ENCODE results near the gene ADGRG2. TPM values are rescaled to one million over a fixed set of nuclear protein-coding genes. Genes with fewer than 3 reads are reported as not detected.
"Not testable (repeated sequence)": the region's sequence is repeated elsewhere in the genome, so short reads cannot be mapped to it uniquely, and the experiment has no call there.

The ADGRG2 gene
- total RNA-seq, 1 experiment from 2014 or later, result not detected

DNA sequence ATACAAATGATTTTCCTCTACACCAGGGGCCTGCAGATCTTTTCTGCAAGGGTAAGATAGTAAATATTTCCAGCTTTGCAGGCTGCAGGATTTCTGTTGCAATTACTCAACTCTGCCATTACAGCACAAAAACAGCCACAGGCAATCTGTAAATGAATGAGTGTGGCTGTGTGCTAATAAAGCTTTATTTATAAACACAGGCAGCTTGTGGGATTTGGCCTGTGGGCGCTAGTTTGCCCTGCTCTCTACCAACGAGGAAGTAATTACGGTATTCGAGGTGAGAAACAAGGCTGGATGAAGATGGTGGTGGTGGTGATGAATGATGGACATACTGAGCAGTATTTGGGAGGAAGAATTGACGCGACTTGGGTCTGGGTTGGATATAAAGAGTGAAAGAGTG lies 30.7 kb downstream of the ADGRG2 start:
- no peak for DNase-seq (ENCODE audit: low spot score)
- in situ Hi-C loops (cut with HindIII; ENCODE audit: low sequenced_read_pairs), result no loop called here

DNA sequence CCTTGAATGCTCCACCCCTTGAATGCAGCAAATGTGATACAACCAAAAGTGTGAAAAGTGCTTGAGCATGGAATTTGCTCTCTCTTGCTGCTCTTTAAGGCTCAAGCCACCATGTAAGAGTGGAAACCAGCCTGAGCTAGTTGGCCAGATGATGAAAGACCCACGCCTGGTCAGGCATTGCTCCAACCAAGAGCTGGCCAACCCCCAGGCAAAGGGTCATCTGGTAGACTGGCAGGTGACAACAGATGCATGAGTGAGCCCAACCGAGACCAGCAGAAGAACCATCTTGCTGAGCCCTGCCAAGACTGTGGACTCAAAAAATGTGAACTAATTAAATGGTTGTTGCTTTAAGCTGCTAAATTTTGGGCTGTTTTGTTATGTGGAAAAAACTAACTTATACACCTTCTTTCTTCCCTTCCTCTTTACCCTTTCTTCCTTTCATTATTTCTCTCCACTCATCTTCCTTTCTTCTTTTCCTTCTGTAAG lies 32.7 kb downstream of the ADGRG2 start:
- no peak for DNase-seq (ENCODE audit: low spot score)
- in situ Hi-C loops (cut with HindIII; ENCODE audit: low sequenced_read_pairs), result no loop called here

DNA sequence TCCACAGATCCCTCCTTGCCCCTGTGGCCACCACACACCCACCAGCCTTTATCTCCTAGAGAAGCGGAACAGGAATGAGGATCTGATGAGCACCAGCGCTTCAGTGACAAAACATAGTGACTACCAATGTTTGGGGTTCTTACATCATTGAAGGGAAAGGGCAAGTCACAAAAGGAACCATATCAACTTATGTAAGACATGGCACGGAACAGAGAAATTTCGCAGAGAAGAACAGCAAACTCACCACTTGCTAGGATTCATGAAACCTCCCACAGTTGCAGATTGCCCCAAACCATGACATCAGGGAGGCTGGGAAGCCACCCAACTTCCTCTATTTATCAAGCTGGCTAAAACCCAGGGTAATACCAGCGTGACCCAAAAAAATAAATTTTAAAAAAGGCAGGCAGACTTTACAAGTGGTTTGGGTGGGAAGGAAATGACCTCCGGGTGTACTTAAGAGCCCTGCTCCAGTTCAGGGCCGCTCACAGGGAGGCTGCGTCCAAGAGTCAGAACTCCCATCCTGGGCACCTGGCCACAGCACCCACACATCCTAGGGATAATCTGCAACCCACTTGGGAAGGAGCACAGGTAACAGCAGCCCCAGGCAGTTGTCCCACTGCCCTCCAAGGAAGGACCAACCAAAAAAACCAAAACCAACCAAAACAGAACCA lies 36.0 kb downstream of the ADGRG2 start:
- in situ Hi-C loops (cut with HindIII; ENCODE audit: low sequenced_read_pairs), result no loop called here
- DNase-seq (ENCODE audit: low spot score), result no peak

DNA sequence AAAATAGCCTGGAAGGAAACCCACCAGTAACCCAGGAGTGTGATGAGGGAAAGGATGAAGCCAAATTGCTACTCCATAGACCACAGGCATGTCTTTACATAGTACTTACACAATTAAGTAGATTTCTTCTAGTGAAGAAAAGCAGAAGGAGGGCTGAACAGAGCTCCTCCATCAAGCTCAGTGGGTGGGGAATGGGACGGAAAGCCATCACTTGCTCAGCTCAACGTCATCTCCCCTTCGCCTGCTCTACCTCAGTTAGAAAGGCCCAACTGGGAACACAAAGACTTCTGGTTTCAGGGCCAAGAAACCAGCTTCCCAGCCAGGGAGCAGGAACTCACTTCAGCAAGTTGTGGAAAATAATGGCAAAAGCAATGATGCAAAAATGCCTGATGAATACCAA lies 36.6 kb downstream of the ADGRG2 start:
- in situ Hi-C loops (cut with HindIII; ENCODE audit: low sequenced_read_pairs), result no loop called here
- DNase-seq (ENCODE audit: low spot score), result no peak

DNA sequence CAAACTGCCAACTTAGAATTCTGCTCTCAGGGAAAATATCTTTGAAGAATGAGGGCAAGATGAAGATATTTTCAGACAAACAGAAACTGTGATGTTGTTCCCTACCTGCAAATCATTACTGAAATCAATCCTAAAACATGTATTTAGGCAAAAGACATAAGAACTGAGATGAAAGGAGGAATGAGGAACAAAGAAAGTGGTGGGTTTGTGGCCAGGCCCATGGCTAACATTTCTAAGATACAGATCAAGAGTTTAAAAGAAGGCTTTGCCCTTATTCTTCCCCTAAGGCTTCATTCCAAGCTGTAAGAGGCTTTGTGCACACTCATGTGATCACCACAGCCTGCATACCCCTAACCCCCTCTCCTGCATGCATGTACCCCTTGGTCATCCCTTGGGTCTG lies 46.5 kb downstream of the ADGRG2 start:
- no peak for DNase-seq (ENCODE audit: low spot score)
- in situ Hi-C loops (cut with HindIII; ENCODE audit: low sequenced_read_pairs), result no loop called here

DNA sequence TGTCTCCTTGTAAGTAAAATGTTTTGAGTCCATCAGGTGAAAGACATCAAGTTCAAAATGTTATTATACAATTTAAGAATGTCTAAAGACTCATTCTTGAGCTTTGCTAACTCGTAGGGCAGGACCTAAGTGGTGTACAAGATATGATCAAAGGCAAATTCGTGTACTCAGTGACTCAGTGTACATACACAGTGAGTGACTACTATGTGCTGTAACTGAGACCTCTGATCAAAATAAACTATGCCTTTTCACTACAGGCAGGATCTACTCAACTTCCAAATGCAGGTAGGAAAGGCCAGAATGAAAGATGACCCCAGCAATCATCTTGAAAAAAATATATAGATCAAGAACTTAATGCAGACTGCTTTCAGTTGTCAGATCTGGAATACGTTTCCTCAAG lies 49.9 kb downstream of the ADGRG2 start:
- no peak for DNase-seq (ENCODE audit: low spot score)
- in situ Hi-C loops (cut with HindIII; ENCODE audit: low sequenced_read_pairs), result no loop called here

DNA sequence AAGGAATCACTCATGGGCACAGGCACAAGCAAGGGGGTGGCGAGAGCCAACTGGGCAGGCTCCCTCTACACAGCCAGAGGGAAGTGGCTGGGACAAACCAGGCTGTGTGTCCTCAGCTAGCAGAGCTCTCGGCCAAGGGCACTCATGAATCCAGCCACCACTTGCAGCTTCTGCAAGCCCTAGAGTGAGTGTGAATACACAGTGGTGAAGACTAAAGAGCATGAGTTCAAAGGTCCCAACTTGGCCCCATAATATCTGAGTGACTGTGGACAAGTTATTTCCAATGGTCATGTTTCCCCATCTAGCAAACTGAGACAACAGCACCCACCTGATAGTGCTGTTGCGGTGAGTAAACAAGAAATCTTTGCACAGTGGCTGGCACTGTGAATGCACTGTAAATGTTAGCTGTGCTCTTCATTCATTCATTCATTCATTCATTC lies 51.7 kb downstream of the ADGRG2 start:
- in situ Hi-C loops (cut with HindIII; ENCODE audit: low sequenced_read_pairs), result no loop called here
- no peak for DNase-seq (ENCODE audit: low spot score)

DNA sequence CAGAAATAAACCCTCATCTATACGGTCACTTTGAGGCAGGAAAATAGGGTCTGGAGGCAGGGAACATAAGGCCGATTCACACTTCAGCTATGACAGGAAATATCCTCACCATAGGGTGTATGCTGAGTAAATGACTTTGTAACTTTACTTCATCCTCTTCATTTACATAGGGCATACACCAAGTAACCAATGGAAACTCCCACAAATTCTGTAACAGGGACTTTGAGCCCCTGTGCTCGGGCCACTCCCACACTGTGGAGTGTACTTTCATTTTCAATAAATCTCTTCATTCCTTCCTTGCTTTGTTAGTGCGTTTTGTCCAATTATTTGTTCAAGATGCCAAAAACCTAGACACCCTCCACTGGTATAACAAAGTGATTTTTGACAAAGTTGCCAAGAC lies 55.3 kb downstream of the ADGRG2 start:
- in situ Hi-C loops (cut with HindIII; ENCODE audit: low sequenced_read_pairs); DNase-seq (ENCODE audit: low spot score): not testable (repeated sequence)

DNA sequence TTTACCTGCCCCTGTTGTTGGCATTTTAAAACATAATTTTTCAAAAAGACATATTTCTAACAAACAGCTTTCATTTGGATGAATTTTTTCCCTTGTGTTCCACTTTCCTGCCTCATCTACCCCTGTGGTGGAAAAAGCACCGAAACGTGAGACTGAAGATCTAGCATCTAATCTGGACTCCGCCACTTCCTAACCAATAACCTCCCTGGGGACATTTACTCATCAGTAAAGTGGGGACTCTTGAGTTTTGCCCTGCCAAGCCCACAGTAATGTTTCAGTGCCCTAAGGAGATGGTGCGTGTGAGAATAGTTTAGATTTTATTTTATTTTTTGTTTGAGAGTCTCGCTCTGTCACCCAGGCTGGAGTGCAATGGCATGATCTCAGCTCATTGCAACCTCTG lies 56.7 kb downstream of the ADGRG2 start:
- in situ Hi-C loops (cut with HindIII; ENCODE audit: low sequenced_read_pairs), result no loop called here
- no peak for DNase-seq (ENCODE audit: low spot score)

DNA sequence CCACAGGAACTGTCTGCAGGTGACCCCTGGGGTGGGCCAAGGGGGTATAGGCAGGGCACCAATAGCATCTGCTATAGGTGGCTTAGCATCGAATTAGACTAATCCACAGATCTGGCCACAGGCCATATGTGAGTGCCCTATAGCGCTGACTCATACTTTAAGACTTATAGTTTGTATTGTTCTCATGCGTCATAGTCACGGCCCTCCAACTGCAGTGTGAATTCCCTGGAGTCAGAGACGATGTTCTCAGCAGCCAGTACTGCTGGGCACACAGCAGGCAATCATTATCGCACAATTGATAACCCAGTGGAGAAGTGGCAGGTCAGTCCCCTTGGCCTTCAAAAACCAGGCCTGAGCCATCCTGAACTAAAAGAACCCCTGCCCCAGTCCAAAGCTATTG lies 58.1 kb downstream of the ADGRG2 start:
- DNase-seq (ENCODE audit: low spot score), result no peak

DNA sequence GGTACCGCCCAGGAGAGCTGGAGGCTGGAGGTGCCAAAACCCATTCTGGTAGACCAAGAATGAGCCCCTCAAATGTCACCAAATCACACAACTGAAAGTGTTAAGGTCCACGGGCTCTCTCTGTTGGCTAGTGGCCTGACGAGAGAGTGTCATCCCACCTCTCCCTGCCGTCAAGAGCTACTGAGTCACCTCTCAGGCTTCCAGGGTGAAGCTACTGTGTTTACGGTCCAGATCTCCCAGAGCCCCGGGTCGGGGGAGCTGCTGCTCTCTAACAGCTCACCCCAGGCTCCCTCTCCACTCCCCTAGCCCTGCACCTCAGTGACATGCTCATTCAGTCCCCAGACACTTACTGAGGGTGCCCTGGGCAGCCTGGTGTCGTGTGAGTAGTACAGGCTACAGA lies 59.2 kb downstream of the ADGRG2 start:
- no peak for DNase-seq (ENCODE audit: low spot score)
- in situ Hi-C loops (cut with HindIII; ENCODE audit: low sequenced_read_pairs), result no loop called here

More for the DNA sequence above, 58.1 kb downstream of the ADGRG2 start:
- in situ Hi-C loops (cut with HindIII; ENCODE audit: low sequenced_read_pairs), result no loop called here

DNA sequence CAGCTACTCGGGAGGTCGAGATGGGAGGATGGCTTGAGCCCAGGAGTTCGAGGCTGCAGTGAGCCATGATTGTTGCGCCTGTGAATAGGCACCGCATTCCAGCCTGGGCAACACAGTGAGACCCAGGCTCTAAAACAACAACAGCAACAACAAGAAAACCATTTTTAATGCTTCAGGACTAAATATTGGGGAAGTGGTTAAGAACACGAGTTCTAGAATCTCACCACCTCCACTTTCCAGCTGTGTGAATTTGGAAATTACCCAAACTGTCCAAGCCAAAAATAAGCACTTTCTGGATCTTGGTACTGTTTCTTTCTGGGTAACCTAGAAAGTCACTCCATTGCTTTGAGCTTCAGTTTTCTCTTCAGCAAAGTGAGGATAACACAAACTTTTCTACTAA lies 63.2 kb downstream of the ADGRG2 start:
- DNase-seq (ENCODE audit: low spot score), result no peak
- in situ Hi-C loops (cut with HindIII; ENCODE audit: low sequenced_read_pairs), result no loop called here

DNA sequence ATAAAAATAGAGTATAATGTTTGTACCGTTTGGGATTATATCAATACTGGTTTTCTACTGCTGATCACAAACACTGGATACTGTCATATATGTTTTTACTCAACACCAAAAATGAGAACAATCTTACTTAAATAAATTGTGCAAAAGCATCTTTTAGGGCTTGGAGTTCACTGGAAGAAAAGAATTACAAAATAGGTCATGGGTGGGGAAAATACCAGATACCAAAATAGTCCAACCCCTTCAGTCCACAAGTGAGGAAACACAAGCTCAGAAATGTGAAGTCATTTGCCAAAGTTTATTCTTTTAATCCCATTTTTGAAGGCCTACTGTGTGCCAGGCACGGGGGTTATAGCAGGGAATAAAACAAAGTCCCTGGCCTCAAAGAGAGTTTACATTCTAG lies 64.4 kb downstream of the ADGRG2 start:
- DNase-seq (ENCODE audit: low spot score), result no peak
- in situ Hi-C loops (cut with HindIII; ENCODE audit: low sequenced_read_pairs), result no loop called here

DNA sequence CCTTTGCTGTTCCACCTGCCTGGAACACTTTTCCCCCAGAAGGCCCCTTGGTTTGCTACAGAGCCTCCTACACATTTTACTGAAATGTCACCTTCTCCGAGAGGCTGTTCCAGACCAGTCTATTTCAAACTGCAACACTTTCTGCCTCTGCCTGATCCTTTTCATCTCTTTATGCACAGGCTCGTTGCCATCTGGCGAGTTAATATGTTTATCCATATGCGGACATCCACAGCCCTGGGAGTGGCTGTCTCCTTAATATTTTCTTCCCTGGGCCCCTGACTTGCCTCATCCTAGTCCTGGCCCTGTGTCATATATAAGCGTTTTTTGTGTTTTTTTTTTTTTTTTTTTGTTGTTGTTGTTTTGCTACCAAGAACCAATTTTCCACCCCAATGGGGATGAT lies 73.2 kb downstream of the ADGRG2 start:
- in situ Hi-C loops (cut with HindIII; ENCODE audit: low sequenced_read_pairs), result no loop called here
- no peak for DNase-seq (ENCODE audit: low spot score)

DNA sequence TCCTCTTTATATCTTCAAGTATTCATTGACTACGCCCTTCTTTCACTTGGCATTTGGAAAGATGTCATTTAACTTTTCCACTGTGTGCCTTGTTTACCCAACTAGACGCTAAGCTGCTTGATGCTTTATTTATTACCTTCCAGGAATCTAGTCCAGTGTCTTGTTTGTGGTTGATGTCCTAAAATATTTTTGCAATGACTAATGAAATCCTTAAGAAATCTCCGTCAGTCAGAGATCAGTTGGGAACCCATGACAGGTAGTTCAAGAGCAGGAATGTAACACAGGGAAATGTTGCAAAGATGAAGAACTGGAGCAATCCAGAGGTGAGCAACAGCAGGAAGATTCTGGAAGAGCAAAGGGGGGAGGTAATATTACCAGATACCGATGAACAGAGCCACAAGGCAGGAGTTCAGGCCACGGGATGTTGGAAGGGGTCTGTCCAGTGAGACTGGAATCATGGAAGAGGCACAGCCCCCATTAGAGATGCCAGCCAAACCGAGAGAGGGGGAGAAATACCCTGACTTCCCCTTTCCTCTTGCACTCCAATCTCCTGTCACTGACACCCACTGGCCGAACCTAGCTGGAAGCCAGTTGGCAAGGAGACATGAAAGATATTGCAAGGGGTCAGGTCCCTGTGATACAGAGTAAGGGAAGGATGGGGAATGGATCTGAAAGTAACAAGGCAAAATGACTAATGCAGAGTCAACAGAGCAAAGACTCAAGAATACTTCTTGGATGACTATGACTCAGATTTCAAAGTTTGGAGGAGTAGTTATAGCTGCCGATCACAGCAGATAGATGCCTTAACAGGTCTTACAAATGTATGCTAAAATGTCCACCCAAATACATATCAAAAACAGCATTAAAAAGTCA lies 75.7 kb downstream of the ADGRG2 start:
- in situ Hi-C loops (cut with HindIII; ENCODE audit: low sequenced_read_pairs), result no loop called here
- no peak for DNase-seq (ENCODE audit: low spot score)

DNA sequence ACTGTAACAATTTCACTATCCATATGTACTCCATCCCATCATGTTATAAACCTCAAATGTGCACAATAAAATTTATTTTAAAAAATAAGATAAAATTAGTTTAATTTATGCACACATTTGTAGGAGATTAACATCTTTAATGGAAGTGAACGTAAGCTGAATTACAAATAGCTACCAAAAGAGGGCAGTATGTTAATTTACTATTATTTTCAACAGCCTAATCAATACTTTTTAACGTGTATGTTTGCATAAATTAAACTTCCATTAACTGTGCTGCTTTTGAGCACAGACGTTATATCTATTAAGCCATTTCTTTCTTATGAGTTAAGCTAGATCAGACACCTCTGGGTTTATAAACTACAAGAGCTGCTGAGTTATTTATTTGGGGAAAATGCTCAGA lies 81.9 kb downstream of the ADGRG2 start:
- DNase-seq (ENCODE audit: low spot score), result no peak
- in situ Hi-C loops (cut with HindIII; ENCODE audit: low sequenced_read_pairs), result no loop called here

DNA sequence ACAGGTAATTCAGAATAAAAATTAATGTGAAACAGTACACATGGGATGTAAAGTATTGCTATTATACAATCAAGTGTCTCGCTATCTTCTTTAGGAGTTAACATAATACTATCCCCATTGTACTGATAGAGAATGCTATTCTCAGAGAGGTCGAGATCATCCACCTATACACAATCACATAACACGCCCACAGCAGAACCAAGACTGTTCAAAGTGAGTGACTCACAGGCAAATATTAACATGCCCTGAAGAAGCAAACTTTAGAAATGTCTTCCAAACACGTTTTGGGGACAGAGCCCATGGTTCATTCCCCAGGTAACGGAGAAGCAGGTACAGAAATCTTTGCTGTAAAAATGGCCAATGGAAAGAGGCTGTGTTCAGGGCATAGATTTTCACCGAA lies 88.2 kb downstream of the ADGRG2 start:
- DNase-seq (ENCODE audit: low spot score), result no peak
- in situ Hi-C loops (cut with HindIII; ENCODE audit: low sequenced_read_pairs), result no loop called here

DNA sequence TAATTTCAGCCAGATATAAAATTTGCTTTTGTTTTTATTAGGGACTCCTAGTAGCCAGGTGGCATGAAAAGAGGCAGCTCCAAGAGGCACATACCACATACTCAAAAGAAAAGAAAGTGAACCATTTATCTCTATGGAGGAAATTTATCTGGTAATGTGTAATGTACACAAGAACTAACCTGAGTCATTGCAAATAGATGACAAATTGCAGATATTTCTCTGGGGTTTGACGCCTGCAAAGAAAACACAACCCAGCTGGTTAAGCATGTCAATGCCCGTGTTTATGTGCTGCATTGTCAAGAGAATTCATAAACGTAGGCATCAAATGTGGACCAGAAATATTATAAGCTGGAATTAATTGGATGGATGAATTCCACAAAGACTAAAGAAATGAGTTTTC lies 91.5 kb downstream of the ADGRG2 start:
- DNase-seq (ENCODE audit: low spot score), result no peak
- in situ Hi-C loops (cut with HindIII; ENCODE audit: low sequenced_read_pairs), result no loop called here

DNA sequence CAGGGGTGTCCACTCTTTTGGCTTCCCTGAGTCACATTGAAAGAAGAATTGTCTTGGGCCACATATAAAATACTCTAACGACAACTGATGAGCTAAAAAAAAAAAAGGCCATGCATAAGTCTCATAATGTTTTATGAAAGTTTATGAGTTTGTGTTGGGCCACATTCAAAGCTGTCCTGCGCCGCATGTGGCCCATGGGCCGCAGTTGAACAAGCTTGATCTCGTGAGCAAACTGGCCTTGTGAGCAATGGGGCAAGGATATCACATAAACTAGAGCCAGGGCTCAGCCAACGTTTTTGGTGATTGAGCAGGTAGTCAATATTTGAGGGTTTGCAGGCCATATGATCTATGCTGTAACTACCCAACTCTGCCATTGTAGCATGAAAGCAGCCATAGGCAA lies 93.7 kb downstream of the ADGRG2 start:
- in situ Hi-C loops (cut with HindIII; ENCODE audit: low sequenced_read_pairs), result no loop called here
- DNase-seq (ENCODE audit: low spot score), result no peak

DNA sequence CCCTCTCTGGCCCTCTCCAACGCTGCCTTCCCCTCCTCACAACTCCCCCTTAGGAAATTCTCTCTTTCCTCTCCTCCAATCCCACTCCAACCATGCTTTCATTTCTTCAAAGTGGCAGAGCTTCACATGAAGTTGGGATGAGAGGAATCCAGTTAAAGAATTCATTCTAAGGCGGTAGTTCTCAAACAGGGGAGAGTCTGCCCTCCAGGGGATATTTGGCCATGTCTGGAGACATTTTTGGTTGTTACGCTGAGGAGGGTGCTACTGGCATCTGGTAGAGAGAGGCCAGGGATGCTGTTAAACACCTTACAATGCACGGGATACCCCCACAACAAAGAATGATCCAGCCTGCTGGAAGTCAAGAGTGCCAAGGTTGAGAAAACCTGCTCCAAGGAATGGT lies 97.9 kb downstream of the ADGRG2 start:
- in situ Hi-C loops (cut with HindIII; ENCODE audit: low sequenced_read_pairs), result no loop called here
- DNase-seq (ENCODE audit: low spot score), result no peak

DNA sequence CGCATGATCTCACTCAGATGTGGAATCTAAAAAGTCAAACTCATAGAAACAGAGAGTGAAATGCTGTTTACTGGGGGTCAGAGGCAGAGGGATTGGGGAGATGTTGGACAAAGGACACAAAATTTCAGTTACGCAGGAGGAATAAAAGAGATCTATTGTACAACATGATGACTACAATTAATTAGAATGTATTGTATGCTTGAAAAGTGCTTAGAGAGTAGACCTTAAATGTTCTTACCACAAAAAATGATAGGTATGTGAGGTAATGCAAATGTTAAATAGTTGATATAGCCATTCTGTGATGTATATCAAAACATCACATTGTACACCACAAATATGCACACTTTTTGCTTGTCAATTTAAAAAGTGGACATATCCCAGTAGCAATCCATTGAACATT lies 102.3 kb downstream of the ADGRG2 start:
- DNase-seq (ENCODE audit: low spot score), result no peak
- in situ Hi-C loops (cut with HindIII; ENCODE audit: low sequenced_read_pairs), result no loop called here
